Rectal smooth muscle tissue (tissue), 1 donor: Measurements from ENCODE around the gene NUCB1.

ENCODE experiments used
- H3K27ac ChIP-seq: one replicate; pipeline ENCODE4 v1.7.0; 2013; ENCODE audit warnings: low read depth, low read length, inconsistent platforms
- H3K27me3 ChIP-seq: one replicate; pipeline ENCODE4 v1.7.0; 2013; ENCODE audit warnings: low read length; ENCODE audit not compliant: control insufficient read depth, insufficient read depth
- H3K36me3 ChIP-seq: one replicate; pipeline ENCODE4 v1.7.0; 2013; ENCODE audit warnings: low read length; ENCODE audit not compliant: control insufficient read depth, insufficient read depth
- H3K4me1 ChIP-seq: one replicate; pipeline ENCODE4 v1.7.0; 2013; ENCODE audit warnings: low read length; ENCODE audit not compliant: control insufficient read depth, insufficient read depth
- H3K4me3 ChIP-seq: one replicate; pipeline ENCODE4 v1.7.0; 2013; ENCODE audit warnings: low read length
- H3K9ac ChIP-seq: one replicate; pipeline ENCODE4 v1.7.0; 2013; ENCODE audit warnings: low read length

NUCB1 gene

GRCh38 chr19:48934837-48935236 lies 34.7 kb downstream of the NUCB1 start:
- Histone ChIP-seq H3K4me1 (peaks cover 2% of the 10 kb centered on the region), H3K36me3 (no peaks in the 10 kb centered on the region), H3K9ac (no peak overlapping the region), H3K27me3 (no peaks in the 10 kb centered on the region), H3K4me3 (no peak overlapping the region), H3K27ac (no peak overlapping the region)

GRCh38 chr19:48935864-48936263 lies 35.8 kb downstream of the NUCB1 start:
- H3K27me3 ChIP-seq, result no peaks in the 10 kb centered on the region
- H3K27ac ChIP-seq, result no peak overlapping the region
- no peak overlapping the region for H3K4me3 ChIP-seq
- H3K36me3 ChIP-seq, result no peaks in the 10 kb centered on the region
- no peak overlapping the region for H3K9ac ChIP-seq
- peaks cover 2% of the 10 kb centered on the region for H3K4me1 ChIP-seq

- Histone ChIP-seq H3K27ac (no peak overlapping the region), H3K4me3 (no peak overlapping the region), H3K27me3 (no peaks in the 10 kb centered on the region)
These were observed 38.1 kb downstream of the NUCB1 start for GRCh38 chr19:48938256-48938655.

GRCh38 chr19:48940902-48941301 lies 40.8 kb downstream of the NUCB1 start:
- H3K9ac ChIP-seq, result no peak overlapping the region
- H3K4me1 ChIP-seq, result no peaks in the 10 kb centered on the region
- H3K27ac ChIP-seq, result no peak overlapping the region
- H3K4me3 ChIP-seq, result no peak overlapping the region
- H3K27me3 ChIP-seq, result no peaks in the 10 kb centered on the region
- no peaks in the 10 kb centered on the region for H3K36me3 ChIP-seq

More at GRCh38 chr19:48938256-48938655, 38.1 kb downstream of the NUCB1 start:
- H3K4me1 ChIP-seq, result peaks cover 2% of the 10 kb centered on the region
- no peak overlapping the region for H3K9ac ChIP-seq
- no peaks in the 10 kb centered on the region for H3K36me3 ChIP-seq

GRCh38 chr19:48943081-48943480 lies 43.0 kb downstream of the NUCB1 start:
- Histone ChIP-seq H3K27ac (no peak overlapping the region), H3K4me1 (no peaks in the 10 kb centered on the region), H3K27me3 (no peaks in the 10 kb centered on the region), H3K4me3 (no peak overlapping the region), H3K36me3 (no peaks in the 10 kb centered on the region), H3K9ac (no peak overlapping the region)

- Histone ChIP-seq H3K27me3 (no peaks in the 10 kb centered on the region), H3K4me1 (no peaks in the 10 kb centered on the region), H3K27ac (no peak overlapping the region), H3K4me3 (no peak overlapping the region), H3K36me3 (no peaks in the 10 kb centered on the region), H3K9ac (no peak overlapping the region)
These were observed 45.3 kb downstream of the NUCB1 start for GRCh38 chr19:48945415-48945814.

GRCh38 chr19:48945817-48946216 lies 45.7 kb downstream of the NUCB1 start:
- no peak overlapping the region for H3K9ac ChIP-seq
- no peak overlapping the region for H3K27ac ChIP-seq
- H3K36me3 ChIP-seq, result no peaks in the 10 kb centered on the region
- H3K4me3 ChIP-seq, result no peak overlapping the region
- no peaks in the 10 kb centered on the region for H3K27me3 ChIP-seq
- H3K4me1 ChIP-seq, result no peaks in the 10 kb centered on the region

- Histone ChIP-seq H3K9ac (no peak overlapping the region), H3K4me3 (no peak overlapping the region), H3K4me1 (no peaks in the 10 kb centered on the region), H3K27me3 (no peaks in the 10 kb centered on the region), H3K36me3 (no peaks in the 10 kb centered on the region), H3K27ac (no peak overlapping the region)
These were observed 46.5 kb downstream of the NUCB1 start for GRCh38 chr19:48946463-48947257.

GRCh38 chr19:48947258-48947542 lies 47.1 kb downstream of the NUCB1 start:
- Histone ChIP-seq H3K9ac (no peak overlapping the region), H3K36me3 (no peaks in the 10 kb centered on the region), H3K27me3 (no peaks in the 10 kb centered on the region), H3K27ac (no peak overlapping the region), H3K4me3 (no peak overlapping the region), H3K4me1 (no peaks in the 10 kb centered on the region)

GRCh38 chr19:48950159-48950558 lies 50.0 kb downstream of the NUCB1 start:
- Histone ChIP-seq H3K27ac (no peak overlapping the region), H3K9ac (no peak overlapping the region), H3K27me3 (no peaks in the 10 kb centered on the region), H3K4me3 (no peak overlapping the region), H3K36me3 (no peaks in the 10 kb centered on the region), H3K4me1 (peaks cover under 1% of the 10 kb centered on the region)

- H3K4me1 ChIP-seq, result peaks cover 4% of the 10 kb centered on the region
- no peaks in the 10 kb centered on the region for H3K27me3 ChIP-seq
- H3K27ac ChIP-seq, result no peak overlapping the region
- H3K36me3 ChIP-seq, result no peaks in the 10 kb centered on the region
- no peak overlapping the region for H3K4me3 ChIP-seq
- H3K9ac ChIP-seq, result no peak overlapping the region
These were observed 50.9 kb downstream of the NUCB1 start for GRCh38 chr19:48950830-48951519.

GRCh38 chr19:48953141-48953540 lies 53.0 kb downstream of the NUCB1 start:
- Histone ChIP-seq H3K27ac (no peak overlapping the region), H3K36me3 (no peaks in the 10 kb centered on the region), H3K27me3 (no peaks in the 10 kb centered on the region), H3K4me1 (peaks cover 4% of the 10 kb centered on the region), H3K4me3 (no peak overlapping the region), H3K9ac (no peak overlapping the region)
